Activated CD4-positive, CD25-positive, alpha-beta regulatory T cell treated with anti-CD3 and anti-CD28 coated beads, Interleukin-2, amount 50 U/mL, for 16 hours (primary cell): ENCODE data around the gene MIS12.

Experiments used
- DNase-seq: peaks from one replicate; pipeline ENCODE4 v3.0.0-alpha.2; 2020; ENCODE audit warnings: low read depth, low spot score

MIS12 gene, protein sequence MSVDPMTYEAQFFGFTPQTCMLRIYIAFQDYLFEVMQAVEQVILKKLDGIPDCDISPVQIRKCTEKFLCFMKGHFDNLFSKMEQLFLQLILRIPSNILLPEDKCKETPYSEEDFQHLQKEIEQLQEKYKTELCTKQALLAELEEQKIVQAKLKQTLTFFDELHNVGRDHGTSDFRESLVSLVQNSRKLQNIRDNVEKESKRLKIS

DNA sequence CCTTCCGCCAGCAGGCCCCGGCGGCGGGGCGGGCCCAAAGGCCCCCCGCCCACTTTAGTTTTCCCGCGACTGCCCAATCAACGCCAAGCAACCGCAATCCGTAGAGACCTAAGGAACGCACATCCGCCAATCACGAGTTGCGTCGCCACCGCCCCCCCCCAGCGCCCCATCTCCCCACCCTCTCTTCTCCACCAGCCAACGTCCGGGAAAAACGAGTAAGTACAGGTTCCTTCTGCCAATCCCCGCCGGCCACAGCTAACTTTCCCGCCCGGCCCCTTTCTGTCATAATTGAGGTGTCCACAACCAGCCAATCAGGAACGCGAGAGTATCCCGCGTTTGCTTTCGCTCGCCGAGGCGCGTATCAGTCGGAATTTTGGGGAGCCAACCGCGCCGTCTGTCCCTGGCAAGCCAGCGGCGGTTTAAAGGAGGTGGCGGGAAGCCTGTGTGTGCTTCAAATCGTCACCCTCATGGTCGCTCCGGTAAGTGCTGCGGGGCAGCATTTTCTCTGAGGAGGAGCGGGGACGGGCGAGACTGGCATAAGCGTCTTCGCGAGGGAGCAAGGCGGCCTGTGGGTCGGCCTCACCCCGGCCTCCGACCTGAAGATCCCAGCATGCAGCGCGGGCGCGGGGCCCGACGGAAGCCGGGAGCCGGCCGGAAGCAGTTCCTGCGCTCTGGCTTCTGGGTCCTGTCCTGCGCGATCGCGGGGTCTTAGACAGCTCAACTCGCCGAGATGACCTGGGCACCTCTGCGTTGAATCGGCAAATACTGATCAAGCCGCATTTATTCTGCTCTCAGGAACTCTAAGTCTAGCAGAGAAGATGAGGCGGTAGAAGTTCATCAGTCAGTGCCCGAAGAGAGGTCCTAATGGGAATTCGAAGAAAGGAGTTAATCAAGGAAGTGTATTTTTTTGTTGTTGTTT lies at the start of gene MIS12:
MIS12 (plus strand) TSS at position 361 of the 919 bp plus-strand sequence. CDS start 2,297 bp downstream, outside the sequence.
- DNase-seq, result peak; percentile 97

DNA sequence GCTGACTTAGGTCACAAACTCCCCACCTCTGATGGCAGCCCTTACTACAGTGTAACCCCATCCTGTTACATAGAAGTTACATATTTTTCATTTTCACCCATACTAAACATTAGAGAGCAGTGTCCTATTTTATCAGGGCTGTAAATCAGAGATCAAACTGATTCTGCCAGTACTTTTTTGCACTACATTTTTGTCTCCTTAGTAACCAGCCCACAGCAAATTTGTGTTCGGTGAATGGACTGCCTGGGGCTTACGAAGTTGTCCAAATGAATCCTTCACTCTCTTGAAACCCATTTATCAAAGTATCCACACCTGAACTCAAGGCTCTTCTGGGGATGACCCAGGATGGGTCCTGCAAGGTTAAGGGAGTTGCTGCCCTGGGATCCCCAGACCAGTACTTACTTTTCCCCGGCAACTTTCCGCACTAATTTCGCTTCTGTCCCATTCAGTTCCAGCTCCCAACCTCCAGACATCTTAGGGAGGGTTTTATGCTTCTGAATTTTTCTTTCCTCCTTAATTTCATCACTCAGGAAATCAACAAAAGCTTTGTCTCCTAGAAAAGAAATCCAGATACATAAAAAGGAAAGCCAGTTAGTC lies 48.5 kb upstream of the MIS12 start:
- no peak for DNase-seq

DNA sequence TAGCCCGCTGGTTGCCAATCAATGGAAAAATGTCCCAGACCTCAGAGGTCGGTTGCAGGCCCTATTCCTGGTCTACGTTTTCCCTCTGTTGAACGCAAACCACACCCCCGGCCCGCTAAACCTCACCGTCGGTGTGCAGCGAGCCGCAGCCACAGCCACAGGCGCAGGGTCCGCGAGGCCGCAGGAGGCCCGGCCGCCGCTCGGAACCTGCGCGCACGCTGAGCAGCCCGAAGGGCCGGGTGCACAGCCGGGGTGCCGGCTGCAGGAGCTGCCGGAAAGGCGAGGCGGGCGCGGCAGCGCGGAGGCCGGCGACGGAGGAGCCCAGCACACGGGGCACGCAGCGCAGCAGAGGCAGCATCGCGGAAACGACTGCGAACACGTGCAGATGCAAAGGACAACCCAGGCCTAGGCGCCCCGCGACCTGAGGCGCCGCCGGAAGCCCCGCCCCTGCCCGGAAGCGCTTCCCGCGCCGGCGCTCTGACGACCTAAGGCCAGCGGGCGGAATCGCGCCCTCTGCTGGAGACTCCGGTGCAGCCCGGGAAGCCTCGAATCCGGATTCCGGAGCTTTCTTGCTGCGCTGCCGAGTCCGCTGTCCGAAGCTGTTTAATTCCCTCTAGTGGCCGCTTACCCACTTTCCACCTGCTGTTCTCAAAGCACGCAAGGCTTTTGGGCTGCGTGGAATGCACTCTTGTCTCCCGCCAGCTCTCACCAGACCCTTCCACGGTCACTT lies 47.5 kb upstream of the MIS12 start, which contains the start of gene C1QBP:
C1QBP (minus strand) TSS at position 440 of the 730 bp plus-strand sequence; CDS start at position 358, 82 bp downstream.
- DNase-seq, result peak; percentile 80

DNA sequence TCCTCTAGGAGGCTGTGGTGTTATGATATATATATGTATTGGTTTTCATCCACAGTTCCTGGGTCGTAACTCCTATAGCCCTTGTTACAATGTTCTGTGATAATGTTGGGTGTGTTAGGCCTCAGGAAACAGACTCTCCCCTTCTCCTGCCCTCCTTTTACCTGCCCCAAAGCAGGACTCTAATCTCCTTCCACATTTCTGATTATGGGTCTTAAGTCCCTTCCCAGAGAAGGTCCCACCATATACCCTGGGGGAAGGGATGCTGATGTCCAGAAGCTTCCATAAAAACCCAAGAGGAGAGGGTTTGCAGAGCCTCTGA lies 47.0 kb upstream of the MIS12 start:
- DNase-seq, result no peak

DNA sequence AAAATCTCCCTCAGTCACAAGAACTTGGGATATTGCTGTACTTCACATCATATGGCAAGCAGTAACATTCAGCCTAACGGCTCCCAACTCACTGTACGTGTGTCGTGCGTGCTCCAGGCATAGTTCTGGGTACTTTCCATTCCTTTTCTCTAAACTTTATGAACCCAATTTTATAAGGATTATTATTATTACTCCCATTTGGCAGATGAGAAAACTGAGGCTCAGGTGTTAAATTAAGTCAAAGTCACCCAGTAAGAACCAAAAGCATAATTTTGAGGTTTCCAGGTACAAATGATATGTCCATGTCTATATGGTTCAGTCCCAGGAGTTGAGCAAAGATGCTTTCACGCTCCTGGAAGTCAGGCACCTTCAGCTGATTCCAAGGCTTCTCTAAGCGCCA lies 42.6 kb upstream of the MIS12 start:
- DNase-seq, result no peak

DNA sequence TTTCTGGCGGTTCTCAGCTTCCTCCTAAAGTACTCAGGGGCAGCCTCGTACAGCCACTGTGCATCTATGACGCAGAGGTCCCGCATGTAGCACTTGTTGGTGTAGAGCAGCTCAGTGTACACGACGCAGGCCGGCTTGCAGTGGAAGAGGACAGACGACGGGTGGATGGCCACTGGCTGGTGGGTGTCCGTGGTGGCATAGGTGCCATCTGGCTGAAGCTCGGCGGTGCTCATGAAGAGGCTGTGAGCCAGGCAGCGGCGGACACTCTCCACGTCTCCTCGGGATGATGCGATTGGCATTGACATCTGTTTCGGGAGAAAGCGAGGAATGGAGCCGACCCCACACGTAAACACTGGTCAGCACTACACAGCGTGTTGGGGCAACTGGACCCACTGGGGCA lies 42.2 kb upstream of the MIS12 start:
- no peak for DNase-seq

DNA sequence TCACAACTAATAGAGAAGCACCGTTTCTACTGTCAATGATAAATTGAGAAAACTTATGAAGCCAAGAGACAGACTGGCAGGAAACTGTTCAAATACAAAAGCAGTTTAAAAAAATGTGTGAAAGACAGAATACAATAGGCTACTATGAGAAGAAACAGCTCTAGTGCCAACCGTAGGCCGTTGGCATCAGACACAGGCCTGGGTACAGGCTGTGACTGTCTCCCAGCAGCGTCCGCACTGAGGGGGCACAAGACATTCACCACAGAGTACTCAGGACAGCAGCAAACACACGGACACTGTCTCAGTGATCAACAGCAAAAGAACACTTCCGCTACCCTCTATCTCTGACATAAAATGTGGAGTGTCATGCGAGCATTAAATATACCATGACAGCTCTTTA lies 39.6 kb upstream of the MIS12 start:
- no peak for DNase-seq

DNA sequence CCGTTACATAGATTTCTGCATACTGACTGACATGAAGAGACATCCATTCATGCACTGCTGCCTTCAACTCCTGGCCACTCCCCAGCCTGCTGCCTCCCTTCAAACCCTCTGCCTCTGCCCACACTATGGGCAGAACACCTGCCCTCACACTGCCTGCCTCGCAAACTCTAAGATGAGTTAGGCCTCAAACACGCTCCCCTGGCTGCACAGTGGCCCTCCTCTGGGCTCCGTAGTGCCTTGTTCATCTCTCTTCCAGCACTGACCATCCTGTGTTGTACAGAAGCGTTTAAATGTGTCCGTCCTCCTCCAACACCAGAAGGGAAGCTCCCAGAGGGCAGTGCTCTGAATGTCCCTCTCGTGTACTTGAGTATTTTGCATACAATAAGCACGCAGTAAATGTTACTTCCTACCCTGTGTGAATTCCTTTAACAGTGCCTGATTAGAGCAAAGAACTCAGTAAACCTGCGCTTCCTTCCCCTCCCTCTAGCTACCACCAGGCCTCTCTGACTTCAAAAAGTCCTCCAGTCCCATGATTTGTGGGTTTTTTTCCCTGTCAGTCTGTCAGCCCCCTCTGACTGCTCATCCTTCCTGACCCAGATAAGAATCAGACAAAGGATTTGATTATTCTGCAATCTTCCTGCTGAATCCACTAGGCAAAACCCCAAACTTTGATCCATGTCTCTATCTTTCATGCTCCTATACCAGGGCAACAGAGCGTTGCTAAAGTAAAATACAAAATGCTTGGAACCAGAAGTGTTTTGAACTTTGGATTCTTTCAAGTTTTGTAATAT lies 21.5 kb upstream of the MIS12 start:
- no peak for DNase-seq

DNA sequence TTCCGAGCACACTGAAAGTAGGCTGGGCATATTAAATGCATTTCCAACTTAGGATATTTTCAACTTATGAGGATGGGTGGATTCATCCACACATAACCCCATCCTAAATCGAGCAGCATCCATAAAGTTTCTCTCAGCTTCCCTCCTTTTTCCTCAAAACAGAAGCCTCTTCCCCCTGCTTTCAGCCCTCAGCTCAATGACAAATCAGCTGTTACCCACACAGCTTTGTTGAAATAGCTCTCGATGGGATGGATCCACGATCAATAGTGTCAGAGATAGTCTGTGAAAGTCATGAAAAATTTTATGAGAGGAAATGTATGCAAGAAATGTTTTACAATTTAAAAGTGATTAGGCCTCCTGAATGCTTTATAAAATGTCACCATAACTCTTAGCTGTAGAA lies 20.1 kb upstream of the MIS12 start:
- DNase-seq, result no peak

DNA sequence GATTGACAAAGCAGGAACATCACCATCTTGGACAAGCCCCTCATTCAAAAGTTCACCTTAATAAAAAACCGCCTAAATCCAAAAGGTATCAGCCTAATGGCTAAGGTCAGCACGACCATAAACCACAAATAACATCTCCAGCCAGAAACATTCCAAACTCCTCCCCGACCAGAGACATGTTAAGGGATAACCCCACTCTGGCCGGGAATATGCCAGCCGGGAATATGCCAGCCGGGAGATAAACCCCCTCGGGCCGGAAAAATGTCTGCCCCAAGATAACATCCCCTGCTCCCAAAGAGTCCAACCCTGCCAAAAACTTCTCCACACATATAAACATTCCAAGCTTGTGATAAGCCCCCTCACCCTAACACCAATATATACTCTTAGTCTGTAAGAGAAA lies 18.9 kb upstream of the MIS12 start:
- no peak for DNase-seq

DNA sequence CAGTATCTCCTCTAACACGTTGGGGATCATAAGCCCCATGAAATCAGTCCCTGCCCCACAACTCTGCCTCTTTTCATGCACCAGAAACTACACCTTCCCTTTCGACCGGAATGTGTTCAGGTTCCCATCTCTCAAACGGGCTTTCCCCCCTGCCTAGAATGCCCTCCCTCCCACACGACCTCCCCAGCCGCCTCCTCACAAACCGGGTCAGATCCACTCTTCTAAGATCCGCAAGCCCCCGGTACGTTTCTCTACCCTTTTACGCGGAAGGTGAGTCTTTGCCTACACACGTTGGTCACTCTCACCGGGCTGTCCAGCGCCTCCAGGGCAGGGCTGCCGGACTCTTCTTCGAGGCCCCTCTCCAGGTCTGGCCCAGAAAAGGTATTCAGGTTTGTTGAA lies 18.3 kb upstream of the MIS12 start:
- DNase-seq, result no peak

DNA sequence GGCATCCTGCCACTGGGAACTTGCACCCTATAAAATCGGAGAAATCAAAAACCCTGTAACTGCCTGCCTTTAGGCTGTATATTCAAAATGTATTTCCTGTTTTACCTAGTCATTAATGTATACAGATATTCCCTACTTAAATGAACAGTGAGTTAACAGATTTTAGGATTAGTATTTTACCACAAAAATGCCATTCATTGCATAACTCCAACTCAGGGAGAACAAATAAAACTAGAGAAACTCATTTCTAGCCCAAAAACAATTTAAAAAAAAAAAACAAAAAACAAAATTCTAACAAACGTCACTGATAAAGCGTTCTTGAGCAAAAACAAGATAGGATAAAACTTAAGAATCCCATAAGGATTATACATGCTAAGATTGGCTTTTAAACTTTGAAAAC lies 13.9 kb upstream of the MIS12 start:
- no peak for DNase-seq

DNA sequence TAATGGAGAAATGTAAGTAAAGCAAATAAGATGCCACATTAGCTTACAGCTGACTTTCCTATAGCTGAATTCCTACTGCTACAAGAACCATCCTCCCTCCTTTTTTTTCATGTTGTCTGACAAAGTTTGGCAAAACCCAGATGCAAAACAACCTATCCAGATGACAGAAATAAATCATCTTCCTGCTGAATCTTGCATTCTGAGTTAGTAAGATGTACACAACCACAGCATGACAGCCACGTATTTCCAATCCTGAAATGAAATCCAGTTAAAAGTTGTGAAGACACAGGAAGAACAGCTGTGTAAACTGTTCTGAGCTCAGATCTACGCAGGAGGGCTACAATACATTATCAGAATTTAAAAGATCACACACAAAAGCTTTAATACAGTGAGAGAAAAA lies 12.5 kb upstream of the MIS12 start:
- no peak for DNase-seq

DNA sequence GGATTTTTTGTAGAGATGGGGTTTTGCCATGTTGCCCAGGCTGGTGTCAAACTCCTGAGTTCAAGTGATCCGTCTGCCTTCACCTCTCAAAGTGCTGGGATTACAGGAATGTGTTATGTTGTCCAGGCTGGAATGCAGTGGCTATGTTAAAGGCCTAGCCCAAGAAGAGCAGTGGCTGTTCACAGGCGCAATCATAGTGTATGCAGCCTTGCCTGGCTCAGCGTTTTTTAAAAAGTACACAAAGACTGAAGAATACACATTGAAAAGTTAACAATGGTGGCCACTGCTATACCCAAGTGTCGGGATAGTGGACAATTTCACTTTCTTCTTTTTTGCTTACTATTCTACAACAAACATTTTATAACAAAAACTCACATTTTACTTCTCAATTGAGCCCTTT lies 7.4 kb upstream of the MIS12 start:
- DNase-seq, result no peak

DNA sequence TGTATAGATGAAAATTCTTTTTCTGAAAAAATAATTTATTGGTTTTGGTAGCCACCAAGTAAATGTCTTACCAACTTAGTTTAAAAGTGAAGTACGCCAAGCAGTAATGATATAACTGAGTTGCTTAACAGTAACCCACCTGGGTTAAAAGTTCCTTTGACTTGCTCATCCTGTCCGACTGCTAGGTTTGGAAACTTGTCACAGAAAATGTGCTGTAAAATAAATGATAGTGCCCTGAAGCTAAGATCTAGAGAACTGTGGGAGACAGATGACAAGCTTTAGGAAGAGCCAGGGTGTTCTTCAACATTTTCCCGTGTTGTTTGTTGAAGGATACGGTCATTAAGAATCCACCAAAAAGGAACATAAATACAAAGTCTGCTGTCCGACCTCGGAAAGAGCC lies 5.4 kb upstream of the MIS12 start:
- DNase-seq, result no peak

DNA sequence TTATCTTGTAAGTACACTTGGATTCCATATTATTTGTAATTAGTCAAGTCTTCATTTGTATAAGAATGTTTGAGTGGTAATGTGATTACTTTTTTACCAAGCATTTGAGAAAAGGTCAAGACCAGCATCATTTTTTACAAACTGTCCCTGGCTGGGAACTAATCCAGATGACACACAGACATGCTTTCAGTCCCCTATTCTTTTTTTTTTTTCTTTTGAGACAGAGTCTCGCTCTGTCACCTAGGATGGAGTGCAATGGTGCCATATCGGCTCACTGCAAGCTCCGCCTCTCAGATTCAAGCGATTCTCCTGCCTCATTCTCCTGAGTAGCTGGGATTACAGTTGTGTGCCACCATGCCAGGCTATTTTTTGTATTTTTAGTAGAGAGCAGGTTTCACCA lies 4.9 kb upstream of the MIS12 start:
- DNase-seq, result no peak

DNA sequence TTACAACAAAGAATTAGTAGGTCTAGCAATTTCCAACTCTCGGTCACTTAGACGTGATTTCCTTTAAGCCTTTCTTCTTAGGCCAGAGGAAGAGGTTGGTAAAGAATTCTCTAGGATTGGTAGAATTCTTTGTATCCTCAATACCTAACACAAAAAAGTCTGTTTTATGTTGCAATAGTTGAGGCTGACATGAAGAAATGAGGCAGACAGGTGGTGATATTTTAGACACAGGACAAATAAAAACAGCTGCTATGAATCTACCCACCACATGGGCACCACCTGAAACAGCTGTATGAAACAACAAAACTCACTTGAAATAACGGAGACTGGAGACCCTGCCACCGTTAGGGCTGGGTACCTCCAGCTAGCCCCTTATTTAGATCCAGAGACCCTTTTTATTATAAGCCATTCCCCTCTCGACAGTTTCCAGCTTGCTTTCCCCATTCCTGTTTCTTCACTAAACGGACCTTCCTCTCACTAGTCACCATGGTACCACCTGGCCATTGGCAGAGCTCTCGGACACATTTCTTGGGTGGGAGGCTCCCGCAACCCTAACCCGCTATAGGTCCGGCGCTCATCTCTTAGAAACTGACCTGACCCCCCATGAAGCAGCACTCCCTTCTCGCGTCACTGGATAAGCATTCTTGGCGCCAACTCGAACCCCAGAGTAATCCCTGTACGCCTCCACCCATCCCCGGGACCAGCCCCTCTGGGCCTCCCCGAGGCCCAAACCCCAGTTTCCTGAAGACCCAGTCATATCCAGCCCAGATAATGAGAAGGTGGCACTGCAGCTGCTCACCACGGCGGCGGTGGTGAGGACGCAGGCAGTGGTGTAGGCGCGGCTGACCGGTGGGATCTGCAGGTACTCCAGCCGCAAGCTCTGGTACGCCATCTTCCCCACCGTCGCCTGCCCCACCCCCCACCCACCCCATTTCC lies 828 bp upstream of the MIS12 start, which contains the start of gene DERL2:
DERL2 (minus strand) TSS at position 909 of the 936 bp plus-strand sequence; CDS start at position 892, 17 bp downstream.
- no peak for DNase-seq

DNA sequence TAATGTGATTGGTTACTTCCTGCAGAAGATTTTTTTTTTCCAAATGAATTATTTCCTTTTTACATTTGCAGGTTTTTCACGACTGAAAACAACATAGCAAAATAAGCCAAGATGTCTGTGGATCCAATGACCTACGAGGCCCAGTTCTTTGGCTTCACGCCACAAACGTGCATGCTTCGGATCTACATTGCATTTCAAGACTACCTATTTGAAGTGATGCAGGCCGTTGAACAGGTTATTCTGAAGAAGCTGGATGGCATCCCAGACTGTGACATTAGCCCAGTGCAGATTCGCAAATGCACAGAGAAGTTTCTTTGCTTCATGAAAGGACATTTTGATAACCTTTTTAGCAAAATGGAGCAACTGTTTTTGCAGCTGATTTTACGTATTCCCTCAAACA lies 2.4 kb downstream of the MIS12 start:
- DNase-seq, result no peak

DNA sequence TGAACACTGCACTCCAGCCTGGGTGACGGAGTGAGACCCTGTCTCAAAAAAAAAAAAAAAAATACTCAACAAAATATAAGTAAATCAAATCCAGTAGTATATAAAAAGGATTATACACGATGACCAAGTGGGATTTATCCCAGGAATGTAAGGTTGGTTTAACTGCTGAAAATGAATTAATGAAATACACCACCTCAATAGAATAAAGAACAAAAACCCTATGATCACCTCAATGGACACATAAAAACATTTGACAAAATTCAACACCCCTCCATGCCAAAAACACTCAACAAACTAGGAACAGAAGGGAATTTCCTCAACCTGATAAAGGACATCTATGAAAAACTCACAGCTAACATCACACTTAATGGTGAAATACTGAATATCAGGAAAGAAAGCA lies 6.6 kb downstream of the MIS12 start:
- no peak for DNase-seq
